Common myeloid progenitor, CD34-positive (primary cell): ENCODE results near the gene FGF23.
A peak's percentile ranks its signal among the peaks of the same experiment; 100 is the strongest.
"Not testable (repeated sequence)": the region's sequence is repeated elsewhere in the genome, so short reads cannot be mapped to it uniquely, and the experiment has no call there.

Source experiments
- CTCF ChIA-PET: fragments of 350-600 bp; sonication (Branson Sonifier 250); formaldehyde crosslinking; loops from one replicate; lab custom pipeline; 2021; ENCODE audit warnings: antibody characterized with exemption; lab: Charles Lee
- POLR2A ChIA-PET: fragments of 350-600 bp; sonication (Branson Sonifier 250); formaldehyde crosslinking; loops from one replicate; lab custom pipeline; 2021; ENCODE audit warnings: antibody characterized with exemption; lab: Charles Lee
- DNase-seq, 3 donors: peaks; one replicate each; pipeline versions ENCODE4 v3.0.0 to v3.0.0-alpha.2; 2013
- H3K27ac ChIP-seq, 2 experiments: 1 replicate in 1 of 2; 2 replicates in 1 of 2; pipeline ENCODE4 v1.7.0; 2013; ENCODE audit warnings: inconsistent platforms in 2 of 2, low read length in 2 of 2, mild to moderate bottlenecking in 2 of 2, low read depth in 1 of 2, moderate library complexity in 1 of 2; ENCODE audit not compliant: severe bottlenecking in 2 of 2, insufficient read depth in 1 of 2, poor library complexity in 1 of 2
- H3K27me3 ChIP-seq, 5 experiments: replicated peaks in 2 of 5; 1 replicate in 3 of 5; 2 replicates in 2 of 5; pipeline versions ENCODE4 v1.6.1 to v1.7.0; 2013; ENCODE audit warnings: low read length in 4 of 5, mild to moderate bottlenecking in 2 of 5, moderate library complexity in 2 of 5, inconsistent platforms in 1 of 5; ENCODE audit not compliant: insufficient read depth in 5 of 5, control insufficient read depth in 4 of 5
- H3K36me3 ChIP-seq, 4 experiments: 1 replicate in 2 of 4; 2 replicates in 2 of 4; pipeline versions ENCODE4 v1.6.1 to v1.7.0; 2013; ENCODE audit warnings: low read length in 3 of 4, control low read depth in 1 of 4, mild to moderate bottlenecking in 1 of 4; ENCODE audit not compliant: control insufficient read depth in 4 of 4, insufficient read depth in 4 of 4
- H3K4me1 ChIP-seq, 4 experiments: 1 replicate in 3 of 4; 2 replicates in 1 of 4; pipeline versions ENCODE4 v1.6.1 to v1.7.1; 2013; ENCODE audit warnings: low read length in 3 of 4, mild to moderate bottlenecking in 3 of 4, control low read depth in 1 of 4, inconsistent platforms in 1 of 4, moderate library complexity in 1 of 4; ENCODE audit not compliant: control insufficient read depth in 4 of 4, insufficient read depth in 4 of 4; ENCODE audit errors: control extremely low read depth in 1 of 4
- H3K4me3 ChIP-seq, 7 experiments: 1 replicate in 4 of 7; 2 replicates in 3 of 7; pipeline versions ENCODE4 v1.5.1 to v1.7.0; 2013; ENCODE audit warnings: mild to moderate bottlenecking in 7 of 7, low read length in 6 of 7, moderate library complexity in 6 of 7, inconsistent platforms in 2 of 7, low read depth in 2 of 7, control low read depth in 1 of 7; ENCODE audit not compliant: insufficient read depth in 4 of 7, control insufficient read depth in 1 of 7; ENCODE audit errors: extremely low read depth in 1 of 7
- H3K9me3 ChIP-seq, 5 experiments: 1 replicate in 4 of 5; 2 replicates in 1 of 5; pipeline versions ENCODE4 v1.6.1 to v1.7.1; 2013; ENCODE audit warnings: low read length in 4 of 5, mild to moderate bottlenecking in 2 of 5, inconsistent platforms in 1 of 5, low read depth in 1 of 5, moderate library complexity in 1 of 5; ENCODE audit not compliant: control insufficient read depth in 4 of 5, insufficient read depth in 2 of 5; ENCODE audit errors: control extremely low read depth in 1 of 5
- WGBS: methylation state at CpG from one replicate; pipeline ENCODE4 v1.1.5; 2013; ENCODE audit not compliant: insufficient coverage; 5-methylcytosine and 5-hydroxymethylcytosine counted together

FGF23 gene

GRCh38 chr12:4417936-4418335 lies 38.4 kb upstream of the FGF23 start:
- WGBS, result 100% methylated on average over 4 of the region's 5 CpGs

GRCh38 chr12:4417455-4417854 lies 37.9 kb upstream of the FGF23 start:
- POLR2A ChIA-PET, result no interaction called here

More at GRCh38 chr12:4417936-4418335, 38.4 kb upstream of the FGF23 start:
- H3K36me3 ChIP-seq, result no peaks in the 10 kb centered on the region
- POLR2A ChIA-PET, result no interaction called here
- peaks cover 4 to 38% (median 24%) of the 10 kb centered on the region in 4 experiments for H3K4me1 ChIP-seq
- CTCF ChIA-PET, result no interaction called here
- H3K27me3 ChIP-seq, result no peaks in the 10 kb centered on the region
- H3K4me3 ChIP-seq, result no peak overlapping the region
- DNase-seq, result no peak
- H3K9me3 ChIP-seq, result no peaks in the 10 kb centered on the region
- H3K27ac ChIP-seq, result no peak overlapping the region

GRCh38 chr12:4416276-4416675 lies 36.8 kb upstream of the FGF23 start:
- Histone ChIP-seq H3K36me3 (no peaks in the 10 kb centered on the region), H3K27ac (no peak overlapping the region), H3K9me3 (no peaks in the 10 kb centered on the region), H3K27me3 (no peaks in the 10 kb centered on the region), H3K4me1 (peaks cover 4 to 44% (median 25%) of the 10 kb centered on the region in 4 experiments), H3K4me3 (peak overlapping the region in 1 of 7 experiments; percentile 33)
- ChIA-PET POLR2A (interaction anchor here (0.7 kb wide), 1 partner anchor 16 kb away, joined by 4 read pairs; no protein-coding TSS in a partner anchor), CTCF (interaction anchor here (1.2 to 1.6 kb wide), 4 partner anchors 15 to 111 kb away, joined by 3 to 5 read pairs (median 4); no protein-coding TSS in a partner anchor)
- peak; percentile 8 to 43 (median 42) for DNase-seq
- 48% methylated on average over 8 of the region's 8 CpGs for WGBS

More at GRCh38 chr12:4417455-4417854, 37.9 kb upstream of the FGF23 start:
- Histone ChIP-seq H3K4me1 (peaks cover 4 to 42% (median 24%) of the 10 kb centered on the region in 4 experiments), H3K36me3 (no peaks in the 10 kb centered on the region), H3K27me3 (no peaks in the 10 kb centered on the region), H3K4me3 (no peak overlapping the region), H3K27ac (no peak overlapping the region), H3K9me3 (no peaks in the 10 kb centered on the region)
- CTCF ChIA-PET, result interaction anchor here (1.2 kb wide), 1 partner anchor 29 kb away, joined by 5 read pairs; no protein-coding TSS in a partner anchor
- no CpG with 5 or more reads among the region's 6 CpGs for WGBS
- DNase-seq, result no peak

GRCh38 chr12:4412465-4412864 lies 33.0 kb upstream of the FGF23 start:
- ChIA-PET POLR2A (no interaction called here), CTCF (interaction anchor here (0.7 to 1.7 kb wide), 5 partner anchors 8 to 27 kb away, joined by 3 to 4 read pairs (median 3); no protein-coding TSS in a partner anchor)
- H3K27ac ChIP-seq, result no peak overlapping the region
- H3K27me3 ChIP-seq, result no peaks in the 10 kb centered on the region
- no peak for DNase-seq
- H3K36me3 ChIP-seq, result no peaks in the 10 kb centered on the region
- H3K9me3 ChIP-seq, result no peaks in the 10 kb centered on the region
- WGBS, result no CpG with 5 or more reads among the region's 1 CpG
- H3K4me3 ChIP-seq, result no peak overlapping the region
- peaks cover 4 to 38% (median 25%) of the 10 kb centered on the region in 4 experiments for H3K4me1 ChIP-seq

- Histone ChIP-seq H3K36me3 (no peaks in the 10 kb centered on the region), H3K4me3 (no peak overlapping the region), H3K27me3 (no peaks in the 10 kb centered on the region), H3K9me3 (no peaks in the 10 kb centered on the region), H3K4me1 (peaks cover 4 to 34% (median 25%) of the 10 kb centered on the region in 4 experiments), H3K27ac (no peak overlapping the region)
- 97% methylated on average over 3 of the region's 3 CpGs for WGBS
- no peak for DNase-seq
- CTCF ChIA-PET, result interaction anchor here (0.7 to 1.7 kb wide), 5 partner anchors 9 to 27 kb away, joined by 3 to 4 read pairs (median 3); no protein-coding TSS in a partner anchor
- POLR2A ChIA-PET, result no interaction called here
Observed at GRCh38 chr12:4412056-4412455, 32.5 kb upstream of the FGF23 start.

- DNase-seq, result no peak
- Histone ChIP-seq H3K27ac (no peak overlapping the region), H3K9me3 (peaks cover 0 to 2% (median 0%) of the 10 kb centered on the region in 5 experiments), H3K27me3 (no peaks in the 10 kb centered on the region), H3K4me3 (no peak overlapping the region), H3K36me3 (no peaks in the 10 kb centered on the region), H3K4me1 (no peaks in the 10 kb centered on the region)
- CTCF ChIA-PET, result interaction anchor here (1.0 kb wide), 1 partner anchor 13 kb away, joined by 3 read pairs; no protein-coding TSS in a partner anchor
- POLR2A ChIA-PET, result no interaction called here
- 97% methylated on average over 3 of the region's 3 CpGs for WGBS
Observed at GRCh38 chr12:4407136-4407535, 27.6 kb upstream of the FGF23 start.

- 94% methylated on average over 6 of the region's 8 CpGs for WGBS
Observed at GRCh38 chr12:4404877-4405637, 25.5 kb upstream of the FGF23 start.

More at GRCh38 chr12:4404877-4405637, 25.5 kb upstream of the FGF23 start:
- H3K4me1 ChIP-seq, H3K9me3 ChIP-seq, H3K36me3 ChIP-seq, H3K4me3 ChIP-seq, H3K27me3 ChIP-seq, POLR2A ChIA-PET, H3K27ac ChIP-seq, DNase-seq: not testable (repeated sequence)
- CTCF ChIA-PET, result interaction anchor here (1.0 to 1.4 kb wide), 5 partner anchors 11 to 17 kb away, joined by 3 to 6 read pairs (median 4); no protein-coding TSS in a partner anchor
